CD14-positive monocyte (primary cell): ENCODE measurements around the gene ECM2. TPM values are rescaled to one million over a fixed set of nuclear protein-coding genes. Genes with fewer than 3 reads are reported as not detected.

ENCODE experiments used
- DNase-seq, 3 donors: peaks; one replicate each; pipeline ENCODE4 v3.0.0-alpha.2; 2011 to 2022
- H2AFZ ChIP-seq: 2 replicates; pipeline ENCODE4 v1.6.0; 2012; ENCODE audit warnings: mild to moderate bottlenecking, low read depth, low read length, inconsistent platforms; ENCODE audit not compliant: insufficient read depth, poor library complexity, severe bottlenecking
- H3K27ac ChIP-seq, 2 donors: 1 replicate in 1 of 2; 2 replicates in 1 of 2; pipeline ENCODE4 v1.5.1; 2012 to 2013; ENCODE audit warnings: low read length in 2 of 2, control low read depth in 1 of 2, inconsistent platforms in 1 of 2, low read depth in 1 of 2, mild to moderate bottlenecking in 1 of 2
- H3K27me3 ChIP-seq, 2 donors: one replicate each; pipeline versions ENCODE4 v1.6.0 to v1.6.1; 2011 to 2013; ENCODE audit warnings: low read length in 2 of 2; ENCODE audit not compliant: control insufficient read depth in 2 of 2, insufficient read depth in 2 of 2
- H3K36me3 ChIP-seq, 2 donors: replicated peaks in 1 of 2; 1 replicate in 1 of 2; 2 replicates in 1 of 2; pipeline versions ENCODE4 v1.5.1 to v1.6.1; 2012 to 2013; ENCODE audit warnings: low read length in 2 of 2, control low read depth in 1 of 2, inconsistent platforms in 1 of 2, mild to moderate bottlenecking in 1 of 2; ENCODE audit not compliant: insufficient read depth in 2 of 2, control insufficient read depth in 1 of 2
- H3K4me1 ChIP-seq, 2 donors: 1 replicate in 1 of 2; 2 replicates in 1 of 2; pipeline versions ENCODE4 v1.5.1 to v1.6.1; 2012 to 2013; ENCODE audit warnings: low read length in 2 of 2, control low read depth in 1 of 2, inconsistent platforms in 1 of 2, mild to moderate bottlenecking in 1 of 2, moderate library complexity in 1 of 2; ENCODE audit not compliant: insufficient read depth in 2 of 2, control insufficient read depth in 1 of 2
- H3K4me2 ChIP-seq: replicated peaks from 2 replicates; pipeline ENCODE3; 2012; ENCODE audit warnings: low read length, moderate library complexity, mild to moderate bottlenecking; ENCODE audit not compliant: poor library complexity, severe bottlenecking; ENCODE audit errors: extremely low read depth
- H3K4me3 ChIP-seq, 3 experiments: fragments of 200-600 bp in 1 of 3; sonication (generic) in 1 of 3; replicated peaks in 1 of 3; 1 replicate in 2 of 3; 2 replicates in 1 of 3; pipeline ENCODE4 v1.5.1; 2011 to 2013; ENCODE audit warnings: low read length in 3 of 3, mild to moderate bottlenecking in 3 of 3, control low read depth in 2 of 3, low read depth in 2 of 3, inconsistent platforms in 1 of 3, moderate library complexity in 1 of 3
- H3K79me2 ChIP-seq: 2 replicates; pipeline ENCODE4 v1.6.0; 2012; ENCODE audit warnings: mild to moderate bottlenecking, control low read depth, inconsistent platforms, low read length, moderate library complexity; ENCODE audit not compliant: insufficient read depth
- H3K9ac ChIP-seq: 2 replicates; pipeline ENCODE4 v1.6.0; 2017; ENCODE audit warnings: low read length, mild to moderate bottlenecking; ENCODE audit not compliant: insufficient read depth, poor library complexity, severe bottlenecking
- H3K9me3 ChIP-seq, 2 donors: replicated peaks in 1 of 2; 1 replicate in 1 of 2; 2 replicates in 1 of 2; pipeline versions ENCODE4 v1.5.1 to v1.6.1; 2012 to 2013; ENCODE audit warnings: low read length in 2 of 2, control low read depth in 1 of 2; ENCODE audit not compliant: control insufficient read depth in 1 of 2, insufficient read depth in 1 of 2
- H4K20me1 ChIP-seq: 2 replicates; pipeline ENCODE4 v1.6.0; 2012; ENCODE audit warnings: mild to moderate bottlenecking, low read length, control low read depth, moderate library complexity; ENCODE audit not compliant: insufficient read depth
- H3K27ac Mint-ChIP-seq, 7 donors: one replicate each; pipeline ENCODE4 v1.8.0; 2020; ENCODE audit warnings: mild to moderate bottlenecking in 7 of 7, mixed read lengths in 7 of 7, moderate library complexity in 6 of 7, inconsistent platforms in 2 of 7
- H3K27me3 Mint-ChIP-seq, 3 donors: one replicate each; pipeline ENCODE4 v1.8.0; 2021 to 2022; ENCODE audit warnings: low read depth in 3 of 3, mild to moderate bottlenecking in 3 of 3, mixed read lengths in 3 of 3, moderate library complexity in 3 of 3, inconsistent platforms in 1 of 3
- H3K36me3 Mint-ChIP-seq, 2 donors: one replicate each; pipeline ENCODE4 v1.8.0; 2020; ENCODE audit warnings: mixed read lengths in 2 of 2, inconsistent platforms in 1 of 2, mild to moderate bottlenecking in 1 of 2
- H3K4me1 Mint-ChIP-seq: one replicate; pipeline ENCODE4 v1.8.0; 2020; ENCODE audit warnings: mild to moderate bottlenecking, mixed read lengths
- H3K4me3 Mint-ChIP-seq, 2 donors: one replicate each; pipeline ENCODE4 v1.8.0; 2020; ENCODE audit warnings: mild to moderate bottlenecking in 2 of 2, mixed read lengths in 2 of 2, moderate library complexity in 1 of 2
- H3K9me3 Mint-ChIP-seq, 7 donors: one replicate each; pipeline ENCODE4 v1.8.0; 2020 to 2022; ENCODE audit warnings: mixed read lengths in 7 of 7, mild to moderate bottlenecking in 6 of 7, moderate library complexity in 6 of 7, inconsistent platforms in 2 of 7
- WGBS: methylation state at CpG from one replicate; pipeline ENCODE4 v1.1.5; 2013; ENCODE audit warnings: missing lambda C conversion rate; ENCODE audit not compliant: insufficient coverage; 5-methylcytosine and 5-hydroxymethylcytosine counted together
- intact Hi-C, 2 donors: fragments of 100-400 bp; cut with micrococcal nuclease; formaldehyde crosslinking; loops; one replicate each; pipeline versions ENCODE4 v1.15.0 to v1.15.1; 2023
- polyA plus RNA-seq, 3 donors: library from polyadenylated mRNA; depleted of rRNA in 1 of 3; unstranded in 2 of 3; stranded (reverse) in 1 of 3; fragments of 300-500 nt in 2 of 3; fragments of >200 nt in 1 of 3; fragmentation: Illumina TruSeq in 2 of 3; gene quantifications; 1 replicate in 2 of 3; 2 replicates in 1 of 3; pipeline ENCODE4 v1.2.3, GENCODE V29; 2012 to 2021
- TF ChIP-seq, protein P1 (sequence below): fragments of 200-600 bp; IDR thresholded peaks from one replicate; pipeline ENCODE4 v1.8.0; 2022; ENCODE audit warnings: antibody characterized with exemption, mild to moderate bottlenecking

ECM2 gene
- polyA plus RNA-seq, 3 donors = 0.15 TPM; not detected in 2

DNA sequence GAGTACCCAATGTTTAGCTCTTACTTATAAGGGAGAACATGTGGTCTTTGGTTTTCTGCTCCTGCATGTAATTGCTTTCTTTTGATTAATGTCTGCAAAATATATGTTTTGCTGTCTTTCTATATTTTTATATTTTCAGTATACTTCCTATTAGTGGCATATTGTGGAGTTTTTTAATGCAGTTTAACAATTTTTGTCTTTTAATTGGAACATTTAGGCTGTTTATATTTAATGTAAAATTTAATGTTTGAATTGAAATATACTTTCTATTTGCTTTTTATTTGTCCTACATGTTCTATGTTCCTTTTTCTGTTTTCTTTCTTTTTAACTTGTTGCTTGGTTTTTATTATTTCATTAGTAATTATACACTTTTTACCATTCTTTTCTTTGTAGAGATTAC is 4.9 kb downstream of the ECM2 start:
- DNase-seq = no peak
- Histone ChIP-seq H3K4me2 (no peak overlapping the region), H3K79me2 (no peaks in the 10 kb centered on the region), H3K9me3 (no peaks in the 10 kb centered on the region), H3K4me1 (peaks cover 7 to 16% of the 10 kb centered on the region in 2 donors), H3K27me3 (no peaks in the 10 kb centered on the region), H2AFZ (no peak overlapping the region), H3K9ac (no peak overlapping the region), H4K20me1 (no peaks in the 10 kb centered on the region), H3K27ac (no peak overlapping the region), H3K36me3 (no peaks in the 10 kb centered on the region), H3K4me3 (no peak overlapping the region)
- intact Hi-C loops = no loop called here
- Mint-ChIP-seq H3K4me3 (no peak overlapping the region), H3K36me3 (peaks cover 5 to 7% of the 10 kb centered on the region in 2 donors), H3K9me3 (peaks cover 0 to 3% (median 1%) of the 10 kb centered on the region in 7 donors), H3K4me1 (peaks cover 20% of the 10 kb centered on the region), H3K27ac (no peak overlapping the region), H3K27me3 (no peaks in the 10 kb centered on the region)
- TF ChIP-seq, protein P1, sequence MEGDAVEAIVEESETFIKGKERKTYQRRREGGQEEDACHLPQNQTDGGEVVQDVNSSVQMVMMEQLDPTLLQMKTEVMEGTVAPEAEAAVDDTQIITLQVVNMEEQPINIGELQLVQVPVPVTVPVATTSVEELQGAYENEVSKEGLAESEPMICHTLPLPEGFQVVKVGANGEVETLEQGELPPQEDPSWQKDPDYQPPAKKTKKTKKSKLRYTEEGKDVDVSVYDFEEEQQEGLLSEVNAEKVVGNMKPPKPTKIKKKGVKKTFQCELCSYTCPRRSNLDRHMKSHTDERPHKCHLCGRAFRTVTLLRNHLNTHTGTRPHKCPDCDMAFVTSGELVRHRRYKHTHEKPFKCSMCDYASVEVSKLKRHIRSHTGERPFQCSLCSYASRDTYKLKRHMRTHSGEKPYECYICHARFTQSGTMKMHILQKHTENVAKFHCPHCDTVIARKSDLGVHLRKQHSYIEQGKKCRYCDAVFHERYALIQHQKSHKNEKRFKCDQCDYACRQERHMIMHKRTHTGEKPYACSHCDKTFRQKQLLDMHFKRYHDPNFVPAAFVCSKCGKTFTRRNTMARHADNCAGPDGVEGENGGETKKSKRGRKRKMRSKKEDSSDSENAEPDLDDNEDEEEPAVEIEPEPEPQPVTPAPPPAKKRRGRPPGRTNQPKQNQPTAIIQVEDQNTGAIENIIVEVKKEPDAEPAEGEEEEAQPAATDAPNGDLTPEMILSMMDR = no peak

DNA sequence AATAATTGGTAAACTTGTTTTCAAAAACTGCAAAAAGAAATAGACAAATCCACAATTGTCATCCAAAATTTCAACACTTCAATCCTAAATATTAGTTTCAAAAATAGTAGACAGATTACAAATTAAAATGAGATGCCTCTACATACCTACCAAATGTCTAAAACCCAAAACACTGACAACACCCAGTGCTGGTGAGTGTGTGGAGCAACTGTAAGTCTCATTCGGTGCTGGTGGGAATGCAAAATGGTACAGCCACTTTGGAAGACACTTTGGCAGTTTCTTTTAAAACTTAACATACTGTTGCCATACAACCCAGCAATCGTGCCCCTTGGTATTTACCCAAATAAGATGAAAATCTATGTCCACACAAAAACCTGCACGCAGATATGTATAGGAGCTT is 6.7 kb downstream of the ECM2 start:
- H3K4me3 Mint-ChIP-seq = no peak overlapping the region
- DNase-seq = no peak
- no peaks in the 10 kb centered on the region for H3K9me3 ChIP-seq
- H3K27ac ChIP-seq = no peak overlapping the region
- no peak overlapping the region for H3K27ac Mint-ChIP-seq
- H4K20me1 ChIP-seq = no peaks in the 10 kb centered on the region
- H3K4me1 ChIP-seq = peaks cover 3 to 5% of the 10 kb centered on the region in 2 donors
- no peaks in the 10 kb centered on the region for H3K36me3 ChIP-seq
- peaks cover 5 to 7% of the 10 kb centered on the region in 2 donors for H3K36me3 Mint-ChIP-seq
- TF ChIP-seq, protein P1 = no peak
- H3K79me2 ChIP-seq = no peaks in the 10 kb centered on the region
- H3K27me3 Mint-ChIP-seq = no peaks in the 10 kb centered on the region
- WGBS = no CpG with 5 or more reads among the region's 3 CpGs
- no peak overlapping the region for H3K4me3 ChIP-seq
- H3K9ac ChIP-seq = no peak overlapping the region
- H3K27me3 ChIP-seq = no peaks in the 10 kb centered on the region
- H3K9me3 Mint-ChIP-seq = peaks cover 0 to 3% (median 1%) of the 10 kb centered on the region in 7 donors
- H3K4me1 Mint-ChIP-seq = peaks cover 7% of the 10 kb centered on the region
- intact Hi-C loops = no loop called here
- no peak overlapping the region for H3K4me2 ChIP-seq
- H2AFZ ChIP-seq = no peak overlapping the region
